Measurements from ENCODE around the gene SMLR1.

GRCh38 chr6:130838951-130839350, 11.7 kb downstream of the SMLR1 start:
- TF ChIP-seq, protein P1, sequence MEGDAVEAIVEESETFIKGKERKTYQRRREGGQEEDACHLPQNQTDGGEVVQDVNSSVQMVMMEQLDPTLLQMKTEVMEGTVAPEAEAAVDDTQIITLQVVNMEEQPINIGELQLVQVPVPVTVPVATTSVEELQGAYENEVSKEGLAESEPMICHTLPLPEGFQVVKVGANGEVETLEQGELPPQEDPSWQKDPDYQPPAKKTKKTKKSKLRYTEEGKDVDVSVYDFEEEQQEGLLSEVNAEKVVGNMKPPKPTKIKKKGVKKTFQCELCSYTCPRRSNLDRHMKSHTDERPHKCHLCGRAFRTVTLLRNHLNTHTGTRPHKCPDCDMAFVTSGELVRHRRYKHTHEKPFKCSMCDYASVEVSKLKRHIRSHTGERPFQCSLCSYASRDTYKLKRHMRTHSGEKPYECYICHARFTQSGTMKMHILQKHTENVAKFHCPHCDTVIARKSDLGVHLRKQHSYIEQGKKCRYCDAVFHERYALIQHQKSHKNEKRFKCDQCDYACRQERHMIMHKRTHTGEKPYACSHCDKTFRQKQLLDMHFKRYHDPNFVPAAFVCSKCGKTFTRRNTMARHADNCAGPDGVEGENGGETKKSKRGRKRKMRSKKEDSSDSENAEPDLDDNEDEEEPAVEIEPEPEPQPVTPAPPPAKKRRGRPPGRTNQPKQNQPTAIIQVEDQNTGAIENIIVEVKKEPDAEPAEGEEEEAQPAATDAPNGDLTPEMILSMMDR (conservative IDR thresholded peaks at IDR 0.05; ENCODE audit: low read depth, low read length): no peak
- no peak for TF ChIP-seq EZH2 (IDR thresholded peaks at IDR 0.05; ENCODE audit: borderline replicate concordance, low read depth, low read length, poor library complexity, severe bottlenecking)
